HG03103 (cell line): ENCODE results near the gene GALNT18.
A peak's percentile ranks its signal among the peaks of the same experiment; 100 is the strongest.

Experiments
- ATAC-seq: cut with Tn5 transposase; IDR thresholded peaks from one replicate; pipeline ENCODE4 v1.9.1; 2021; ENCODE audit warnings: low read depth; ENCODE audit not compliant: unreplicated experiment

The GALNT18 gene

GRCh38 chr11:11332141-11332710 lies 289.6 kb downstream of the GALNT18 start:
- ATAC-seq, result no peak

GRCh38 chr11:11329062-11329806 lies 292.6 kb downstream of the GALNT18 start:
- ATAC-seq, result no peak

- ATAC-seq, result no peak
These were observed 297.7 kb downstream of the GALNT18 start for GRCh38 chr11:11324090-11324489.

GRCh38 chr11:11322101-11322500 lies 299.7 kb downstream of the GALNT18 start:
- ATAC-seq, result no peak

GRCh38 chr11:11320825-11321224 lies 301.0 kb downstream of the GALNT18 start:
- no peak for ATAC-seq

- ATAC-seq, result peak; percentile 94
These were observed 302.8 kb downstream of the GALNT18 start for GRCh38 chr11:11318961-11319360.

- ATAC-seq, result no peak
These were observed 303.3 kb downstream of the GALNT18 start for GRCh38 chr11:11318461-11318860.

GRCh38 chr11:11316651-11317230 lies 305.1 kb downstream of the GALNT18 start:
- ATAC-seq, result no peak

- no peak for ATAC-seq
These were observed 307.7 kb downstream of the GALNT18 start for GRCh38 chr11:11313902-11314692.

- no peak for ATAC-seq
These were observed 308.4 kb downstream of the GALNT18 start for GRCh38 chr11:11313426-11313825.

GRCh38 chr11:11312738-11313137 lies 309.1 kb downstream of the GALNT18 start:
- ATAC-seq, result no peak

- ATAC-seq, result peak; percentile 55
These were observed 310.6 kb downstream of the GALNT18 start for GRCh38 chr11:11311169-11311568.

GRCh38 chr11:11309906-11310305 lies 311.9 kb downstream of the GALNT18 start:
- no peak for ATAC-seq

GRCh38 chr11:11308249-11308648 lies 313.6 kb downstream of the GALNT18 start:
- no peak for ATAC-seq

- no peak for ATAC-seq
These were observed 314.9 kb downstream of the GALNT18 start for GRCh38 chr11:11306855-11307254.

- ATAC-seq, result no peak
These were observed 317.3 kb downstream of the GALNT18 start for GRCh38 chr11:11304550-11304949.

- ATAC-seq, result no peak
These were observed 319.2 kb downstream of the GALNT18 start for GRCh38 chr11:11302565-11302964.

GRCh38 chr11:11301212-11301611 lies 320.6 kb downstream of the GALNT18 start:
- no peak for ATAC-seq

- no peak for ATAC-seq
These were observed 324.2 kb downstream of the GALNT18 start for GRCh38 chr11:11297578-11297977.

GRCh38 chr11:11296434-11296833 lies 325.4 kb downstream of the GALNT18 start:
- ATAC-seq, result no peak

- ATAC-seq, result no peak
These were observed 327.3 kb downstream of the GALNT18 start for GRCh38 chr11:11294551-11294855.
